K562 (cell line): ENCODE results near the gene POLR2H. TPM values are rescaled to one million over a fixed set of nuclear protein-coding genes. Genes with fewer than 3 reads are reported as not detected.

Experiments used
- ARID2 ChIP-seq: fragments of 450-650 bp; IDR thresholded peaks from 2 replicates; pipeline ENCODE4 v1.6.1; 2017; ENCODE audit warnings: antibody characterized with exemption, mild to moderate bottlenecking
- CHD1 ChIP-seq: fragments of 200-600 bp; sonication (generic); IDR thresholded peaks from one replicate; pipeline ENCODE4 v1.6.1; 2012; ENCODE audit warnings: mild to moderate bottlenecking, moderate library complexity, low read length, inconsistent platforms
- CREB1 ChIP-seq, 2 experiments: sonication (generic) in 1 of 2; formaldehyde crosslinking in 1 of 2; IDR thresholded peaks; 2 replicates each; pipeline versions ENCODE4 v1.6.1 to v1.8.0; 2012 to 2022; ENCODE audit warnings: inconsistent platforms in 1 of 2, mild to moderate bottlenecking in 1 of 2, missing genetic modification reagents in 1 of 2, moderate library complexity in 1 of 2
- ILK ChIP-seq: fragments of 450-650 bp; IDR thresholded peaks from 2 replicates; pipeline ENCODE4 v1.6.1; 2016; ENCODE audit warnings: missing genetic modification characterization, low read depth, mild to moderate bottlenecking, missing compliant biosample characterization, moderate library complexity, borderline replicate concordance
- JUND ChIP-seq, 2 experiments: IDR thresholded peaks; 2 replicates in 1 of 2; 3 replicates in 1 of 2; pipeline ENCODE4 v1.6.1; 2011; ENCODE audit warnings: borderline replicate concordance in 2 of 2, low read depth in 2 of 2, low read length in 2 of 2, improper control_type of control experiment in 1 of 2, missing biosample characterization in 1 of 2, missing genetic modification characterization in 1 of 2, missing genetic modification reagents in 1 of 2
- KDM1A ChIP-seq, 2 experiments: fragments of 450-650 bp; IDR thresholded peaks; 2 replicates each; pipeline ENCODE4 v1.6.1; 2016; ENCODE audit warnings: mild to moderate bottlenecking in 2 of 2
- L3MBTL2 ChIP-seq: fragments of 450-650 bp; IDR thresholded peaks from 2 replicates; pipeline ENCODE4 v1.6.1; 2016; ENCODE audit warnings: mild to moderate bottlenecking, moderate library complexity
- MEF2D ChIP-seq: conservative IDR thresholded peaks from 2 replicates; pipeline ENCODE4 v1.6.1; 2016; ENCODE audit warnings: low read depth, missing genetic modification characterization, missing compliant biosample characterization
- NELFE ChIP-seq: IDR thresholded peaks from 2 replicates; pipeline ENCODE4 v1.6.1; 2011; ENCODE audit warnings: mild to moderate bottlenecking; ENCODE audit not compliant: insufficient read depth, insufficient read length
- NFYB ChIP-seq: IDR thresholded peaks from 2 replicates; pipeline ENCODE4 v1.6.1; 2011; ENCODE audit warnings: mild to moderate bottlenecking, moderate library complexity; ENCODE audit not compliant: insufficient read length; ENCODE audit errors: extremely low read depth
- POLR3A ChIP-seq: IDR thresholded peaks from 2 replicates; pipeline ENCODE4 v1.6.1; 2011; ENCODE audit warnings: borderline replicate concordance, mild to moderate bottlenecking, moderate library complexity; ENCODE audit not compliant: insufficient read length, insufficient read depth; ENCODE audit errors: extremely low read depth
- SMAD1 ChIP-seq: fragments of 150-350 bp; IDR thresholded peaks from 2 replicates; pipeline ENCODE4 v1.6.1; 2014; ENCODE audit warnings: low read length, low read depth; ENCODE audit not compliant: partially characterized antibody
- TAF1 ChIP-seq: IDR thresholded peaks from 2 replicates; pipeline ENCODE4 v1.6.1; 2011; ENCODE audit warnings: mild to moderate bottlenecking, low read length, moderate library complexity; ENCODE audit not compliant: insufficient read depth, control insufficient read depth, severe bottlenecking; ENCODE audit errors: extremely low read depth
- ZEB2 ChIP-seq: fragments of 450-650 bp; IDR thresholded peaks from 2 replicates; pipeline ENCODE4 v1.6.1; 2016
- polyA plus RNA-seq, 8 experiments: library from polyadenylated mRNA; depleted of rRNA in 4 of 8; stranded (reverse) in 5 of 8; unstranded in 3 of 8; fragments of >200 nt; fragmentation: Nextera tagmentation in 2 of 8; fragmentation: Illumina TruSeq in 1 of 8; extraction: Ambion mirVana in 2 of 8; extraction: Trizol in 1 of 8; gene quantifications; 2 replicates each; pipeline versions ENCODE4 v1.2.1 to v1.2.3, GENCODE V29; 2011 to 2014; ENCODE audit warnings: inconsistent platforms in 1 of 8, missing spikeins in 1 of 8
- total RNA-seq, 7 experiments: library from RNA; depleted of rRNA in 6 of 7; stranded (reverse); fragments of >200 nt in 6 of 7; fragmentation: Illumina TruSeq in 2 of 7; extraction: Trizol in 2 of 7; gene quantifications; 2 replicates each; pipeline versions ENCODE4 v1.2.1 to v1.2.3, GENCODE V29; 2011 to 2021; ENCODE audit warnings: low replicate concordance in 1 of 7
- TF ChIP-seq, protein P1 (sequence below): sonication (generic); formaldehyde crosslinking; IDR thresholded peaks from 2 replicates; pipeline ENCODE4 v1.8.0; 2022; ENCODE audit warnings: missing genetic modification reagents, mild to moderate bottlenecking, moderate library complexity, borderline replicate concordance

POLR2H gene
- total and polyA plus RNA-seq, 9 of the 15 experiments (the other 6 are each of a cell fraction or from before 2014, with no cell fraction given), result 128 to 512 (median 220) TPM

DNA sequence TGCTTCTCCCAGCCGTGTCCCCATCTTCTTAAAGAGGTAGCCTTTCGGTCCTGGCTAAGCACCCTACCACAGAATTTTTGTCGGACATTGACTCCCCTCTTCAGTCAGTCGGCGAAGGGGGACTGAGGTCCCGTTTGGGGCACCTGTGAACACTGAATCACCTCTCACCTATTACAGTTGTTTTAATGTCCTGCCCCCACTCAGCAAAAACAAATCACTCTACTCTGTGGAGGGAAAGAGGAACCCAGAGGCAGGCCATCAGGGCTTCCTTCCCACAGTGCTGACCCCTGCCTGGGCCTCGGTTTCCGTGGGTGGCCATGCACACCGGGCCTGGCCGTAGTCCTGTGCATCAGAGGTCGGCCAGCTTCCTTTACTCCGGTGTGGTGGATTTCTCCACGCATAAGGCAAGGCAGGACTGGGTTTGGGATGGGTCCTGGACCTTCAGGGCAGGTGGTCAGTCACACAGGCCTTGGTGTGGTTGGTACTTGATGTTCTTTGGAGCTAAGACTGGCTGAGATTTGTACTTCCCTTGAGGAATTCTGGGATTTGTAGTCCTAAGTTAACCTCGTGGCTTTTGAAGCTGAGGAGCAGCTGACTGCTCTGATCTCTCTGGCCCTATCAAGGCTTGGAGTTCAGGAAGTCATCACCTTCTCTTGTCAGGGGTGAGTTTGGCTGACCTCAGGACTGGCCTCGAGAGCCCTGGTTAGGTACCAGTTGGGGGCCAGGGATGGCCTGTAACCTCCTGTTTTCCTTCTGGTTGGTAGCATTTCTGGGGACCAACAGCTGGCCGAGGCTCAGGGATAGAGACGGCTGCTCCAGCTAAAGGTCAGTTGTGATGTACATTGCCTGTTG is 24.7 kb upstream of the POLR2H start (continued):
- TF ChIP-seq, protein P1, sequence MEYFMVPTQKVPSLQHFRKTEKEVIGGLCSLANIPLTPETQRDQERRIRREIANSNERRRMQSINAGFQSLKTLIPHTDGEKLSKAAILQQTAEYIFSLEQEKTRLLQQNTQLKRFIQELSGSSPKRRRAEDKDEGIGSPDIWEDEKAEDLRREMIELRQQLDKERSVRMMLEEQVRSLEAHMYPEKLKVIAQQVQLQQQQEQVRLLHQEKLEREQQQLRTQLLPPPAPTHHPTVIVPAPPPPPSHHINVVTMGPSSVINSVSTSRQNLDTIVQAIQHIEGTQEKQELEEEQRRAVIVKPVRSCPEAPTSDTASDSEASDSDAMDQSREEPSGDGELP, result peak; percentile 86
- TF ChIP-seq SMAD1, result no peak
- no peak for TF ChIP-seq POLR3A
- TF ChIP-seq TAF1, result no peak
- no peak for TF ChIP-seq JUND (IDR thresholded peaks at IDR 0.05; ENCODE audit: borderline replicate concordance, low read depth, low read length)
- TF ChIP-seq JUND (tag; IDR thresholded peaks at IDR 0.05; ENCODE audit: borderline replicate concordance, low read depth, low read length), result no peak
- TF ChIP-seq MEF2D, result no peak
- TF ChIP-seq KDM1A (IDR thresholded peaks at IDR 0.05), result 0 out of 4 replicates have a peak, but pooled peaks of 1 of the 2 experiments have one; percentile 19
- TF ChIP-seq NELFE, result no peak
- TF ChIP-seq CHD1, result peak; percentile 2
- no peak for TF ChIP-seq NFYB
- TF ChIP-seq CREB1 (IDR thresholded peaks at IDR 0.05), result no peak
- TF ChIP-seq CREB1 (CRISPR knock-in tag; IDR thresholded peaks at IDR 0.05), result peak; percentile 42; the same call in 1 of the 2 replicates
- TF ChIP-seq ARID2, result no peak
- no peak for TF ChIP-seq ILK (tag)
- TF ChIP-seq L3MBTL2, result no peak
- TF ChIP-seq ZEB2, result no peak
